Activated T-helper 1 cell treated with anti-CD3 and anti-CD28 coated beads, Interleukin-2, amount 50 U/mL, for 16 hours (primary cell): ENCODE data around the gene MRPL34.
A peak's percentile ranks its signal among the peaks of the same experiment; 100 is the strongest.

Source experiments
- DNase-seq, 2 donors: peaks; one replicate each; pipeline ENCODE4 v3.0.0-alpha.2; 2020; ENCODE audit warnings: low read depth in 1 of 2, low spot score in 1 of 2

The MRPL34 gene

GRCh38 chr19:17309198-17309964, 3.7 kb downstream of the MRPL34 start, which contains the start of gene DDA1:
Gene DDA1, plus strand, starts transcription at chr19:17309563. Its CDS starts 92 bp downstream, at chr19:17309655.
- peak; percentile 96 to 99 for DNase-seq

GRCh38 chr19:17309965-17310461, 4.3 kb downstream of the MRPL34 start:
- DNase-seq, result no peak

GRCh38 chr19:17311455-17312188, 6.0 kb downstream of the MRPL34 start:
- no peak for DNase-seq

GRCh38 chr19:17312189-17313113, 6.8 kb downstream of the MRPL34 start:
- DNase-seq, result no peak

GRCh38 chr19:17314007-17314593, 8.4 kb downstream of the MRPL34 start:
- no peak for DNase-seq

GRCh38 chr19:17318966-17319365, 13.3 kb downstream of the MRPL34 start:
- DNase-seq, result no peak

GRCh38 chr19:17319473-17320238, 14.0 kb downstream of the MRPL34 start:
- DNase-seq, result no peak

- no peak for DNase-seq
These were observed 14.8 kb downstream of the MRPL34 start for GRCh38 chr19:17320435-17320834.

- no peak for DNase-seq
These were observed 16.2 kb downstream of the MRPL34 start for GRCh38 chr19:17321655-17322489.

GRCh38 chr19:17322854-17323253, 17.2 kb downstream of the MRPL34 start:
- DNase-seq, result no peak

GRCh38 chr19:17323300-17323963, 17.8 kb downstream of the MRPL34 start:
- no peak for DNase-seq

GRCh38 chr19:17323964-17324332, 18.3 kb downstream of the MRPL34 start:
- no peak for DNase-seq

GRCh38 chr19:17324357-17325114, 18.9 kb downstream of the MRPL34 start:
- no peak for DNase-seq

GRCh38 chr19:17325133-17325532, 19.5 kb downstream of the MRPL34 start:
- DNase-seq, result no peak

- no peak for DNase-seq
These were observed 20.4 kb downstream of the MRPL34 start for GRCh38 chr19:17325881-17326594.

GRCh38 chr19:17326595-17326966, 20.9 kb downstream of the MRPL34 start:
- DNase-seq, result no peak

- DNase-seq, result no peak
These were observed 21.5 kb downstream of the MRPL34 start for GRCh38 chr19:17327068-17327653.
